Measurements from ENCODE around the gene TTC19. TPM values are rescaled to one million over a fixed set of nuclear protein-coding genes. Genes with fewer than 3 reads are reported as not detected.

Gene TTC19
- total RNA-seq, 1 experiment from 2014 or later, result 28.4 TPM

DNA sequence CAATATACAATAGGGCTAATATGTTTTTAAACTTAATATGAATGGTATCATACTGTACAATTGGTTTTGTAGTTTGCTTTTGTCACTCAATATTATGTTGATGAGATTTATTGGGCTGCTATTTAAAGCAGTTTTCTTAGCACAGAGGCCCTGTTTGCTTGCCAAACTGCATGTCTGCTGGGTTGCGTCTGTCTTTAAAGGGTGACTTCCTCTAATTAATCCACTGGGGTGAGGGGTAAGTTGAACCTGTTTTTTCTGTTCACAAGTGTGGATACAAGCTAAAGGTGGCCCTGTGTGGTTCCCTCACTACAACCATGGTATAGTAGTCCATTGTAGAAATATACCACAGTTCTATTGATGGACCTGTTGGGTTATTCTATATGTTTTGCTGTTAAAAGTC is 19.7 kb downstream of the TTC19 start:
- peaks cover 19% of the 10 kb centered on the region for H3K36me3 ChIP-seq (ENCODE audit: control insufficient read depth, insufficient read depth, low read length)
- in situ Hi-C loops (cut with HindIII; ENCODE audit: low pct_unique_long_range_greater_than_20kb, low sequenced_read_pairs) (no loop called here), intact Hi-C loops (cut with micrococcal nuclease; ENCODE audit: unreplicated experiment) (no loop called here)
- BruUV-seq (replicated peaks), result no TSS peak
- ATAC-seq (no peak; the same call in 1 of the 2 replicates), DNase-seq (ENCODE audit: low read depth, low spot score) (no peak)
- no peaks in the 10 kb centered on the region for H3K27me3 ChIP-seq (ENCODE audit: control insufficient read depth, insufficient read depth, low read length)
- TF ChIP-seq SIN3A (IDR thresholded peaks at IDR 0.05; ENCODE audit: borderline replicate concordance, insufficient read depth, low read depth, low read length) (no peak), POLR2AphosphoS5 (IDR thresholded peaks at IDR 0.05; ENCODE audit: low read depth, low read length) (no peak), REST (IDR thresholded peaks at IDR 0.05; ENCODE audit: insufficient read depth in 1 of 2, low read depth in 2 of 2, low read length in 1 of 2) (no peak), TCF7L2 (IDR thresholded peaks at IDR 0.05; ENCODE audit: low read depth, low read length) (no peak), CTCF (IDR thresholded peaks at IDR 0.05) (no peak)
- ChIA-PET CTCF (no interaction called here), POLR2A (no interaction called here)
- H3K27ac ChIP-seq (ENCODE audit: low read length), result no peak overlapping the region
- H3K4me1 ChIP-seq (ENCODE audit: control insufficient read depth, insufficient read depth, low read length), result no peaks in the 10 kb centered on the region
- H3K9me3 ChIP-seq (ENCODE audit: control insufficient read depth, insufficient read depth, low read depth, low read length), result no peaks in the 10 kb centered on the region
- no peak overlapping the region for H3K4me3 ChIP-seq (ENCODE audit: low read depth in 2 of 2, low read length in 2 of 2)

- intact Hi-C loops (cut with micrococcal nuclease; ENCODE audit: unreplicated experiment) (no loop called here), in situ Hi-C loops (cut with HindIII; ENCODE audit: low pct_unique_long_range_greater_than_20kb, low sequenced_read_pairs) (no loop called here)
- ATAC-seq, result no peak
- no peak overlapping the region for H3K4me3 ChIP-seq (ENCODE audit: low read depth in 2 of 2, low read length in 2 of 2)
- peaks cover 25% of the 10 kb centered on the region for H3K36me3 ChIP-seq (ENCODE audit: control insufficient read depth, insufficient read depth, low read length)
- ChIA-PET CTCF (no interaction called here), POLR2A (no interaction called here)
- BruUV-seq (replicated peaks), result no TSS peak
- H3K9me3 ChIP-seq (ENCODE audit: control insufficient read depth, insufficient read depth, low read depth, low read length), result no peaks in the 10 kb centered on the region
- no peaks in the 10 kb centered on the region for H3K27me3 ChIP-seq (ENCODE audit: control insufficient read depth, insufficient read depth, low read length)
- peaks cover 18% of the 10 kb centered on the region for H3K4me1 ChIP-seq (ENCODE audit: control insufficient read depth, insufficient read depth, low read length)
- DNase-seq (ENCODE audit: low read depth, low spot score), result no peak
- TF ChIP-seq CTCF (IDR thresholded peaks at IDR 0.05), result no peak
- no peak for TF ChIP-seq REST (IDR thresholded peaks at IDR 0.05; ENCODE audit: insufficient read depth in 1 of 2, low read depth in 2 of 2, low read length in 1 of 2)
- no peak for TF ChIP-seq POLR2AphosphoS5 (IDR thresholded peaks at IDR 0.05; ENCODE audit: low read depth, low read length)
- no peak for TF ChIP-seq TCF7L2 (IDR thresholded peaks at IDR 0.05; ENCODE audit: low read depth, low read length)
- no peak for TF ChIP-seq SIN3A (IDR thresholded peaks at IDR 0.05; ENCODE audit: borderline replicate concordance, insufficient read depth, low read depth, low read length)
- no peak overlapping the region for H3K27ac ChIP-seq (ENCODE audit: low read length)
Measured at GRCh38 chr17:16023881-16024280, 24.3 kb downstream of the TTC19 start.

All from Panc1 (cell line).